Suprapubic skin (tissue), 4 donors: Measurements from ENCODE around the gene HSD17B11. TPM values are rescaled to one million over a fixed set of nuclear protein-coding genes. Genes with fewer than 3 reads are reported as not detected.
"Not testable (repeated sequence)": the region's sequence is repeated elsewhere in the genome, so short reads cannot be mapped to it uniquely, and the experiment has no call there.

Experiments used
- DNase-seq, 2 donors: peaks; one replicate each; pipeline ENCODE4 v3.0.0-alpha.2; 2019; ENCODE audit warnings: low spot score in 2 of 2
- H3K27ac ChIP-seq: fragments of 200-600 bp; sonication (generic); one replicate; pipeline ENCODE4 v1.5.1; 2019
- H3K27me3 ChIP-seq: fragments of 200-600 bp; sonication (generic); one replicate; pipeline ENCODE4 v1.5.1; 2019
- H3K36me3 ChIP-seq: fragments of 200-600 bp; sonication (generic); one replicate; pipeline ENCODE4 v1.5.1; 2019
- H3K4me1 ChIP-seq: fragments of 200-600 bp; sonication (generic); one replicate; pipeline ENCODE4 v1.5.1; 2019
- H3K4me3 ChIP-seq: fragments of 200-600 bp; sonication (generic); one replicate; pipeline ENCODE4 v1.5.1; 2019; ENCODE audit warnings: mild to moderate bottlenecking
- H3K9me3 ChIP-seq: fragments of 200-600 bp; sonication (generic); one replicate; pipeline ENCODE4 v1.5.1; 2019
- EP300 ChIP-seq: sonication (generic); formaldehyde crosslinking; IDR thresholded peaks from one replicate; pipeline ENCODE4 v1.6.1; 2017; ENCODE audit warnings: antibody characterized with exemption
- POLR2A ChIP-seq, 2 donors: fragments of 450-650 bp; IDR thresholded peaks; one replicate each; pipeline ENCODE4 v1.6.1; 2017; ENCODE audit warnings: antibody characterized with exemption in 2 of 2, mild to moderate bottlenecking in 2 of 2, moderate library complexity in 2 of 2
- POLR2AphosphoS5 ChIP-seq, 3 donors: sonication (generic); formaldehyde crosslinking; IDR thresholded peaks; one replicate each; pipeline ENCODE4 v1.6.1; 2017; ENCODE audit warnings: antibody characterized with exemption in 3 of 3
- WGBS: methylation state at CpG from one replicate; pipeline ENCODE4 v1.1.5; 2018; 5-methylcytosine and 5-hydroxymethylcytosine counted together
- total RNA-seq, 4 donors: library from RNA; depleted of rRNA; stranded (reverse); fragments of >200 nt; gene quantifications; one replicate each; pipeline ENCODE4 v1.1.0, GENCODE V29; 2016
- TF ChIP-seq, protein P1 (sequence below), 2 donors: fragments of 200-600 bp in 1 of 2; fragments of 450-650 bp in 1 of 2; sonication (generic) in 1 of 2; IDR thresholded peaks; one replicate each; pipeline ENCODE4 v1.5.1; 2016 to 2019; ENCODE audit warnings: antibody characterized with exemption in 2 of 2, mild to moderate bottlenecking in 1 of 2, moderate library complexity in 1 of 2

HSD17B11 gene
- total RNA-seq, 4 donors from 2014 or later: 11.3 to 34.4 (median 21.4) TPM

DNA sequence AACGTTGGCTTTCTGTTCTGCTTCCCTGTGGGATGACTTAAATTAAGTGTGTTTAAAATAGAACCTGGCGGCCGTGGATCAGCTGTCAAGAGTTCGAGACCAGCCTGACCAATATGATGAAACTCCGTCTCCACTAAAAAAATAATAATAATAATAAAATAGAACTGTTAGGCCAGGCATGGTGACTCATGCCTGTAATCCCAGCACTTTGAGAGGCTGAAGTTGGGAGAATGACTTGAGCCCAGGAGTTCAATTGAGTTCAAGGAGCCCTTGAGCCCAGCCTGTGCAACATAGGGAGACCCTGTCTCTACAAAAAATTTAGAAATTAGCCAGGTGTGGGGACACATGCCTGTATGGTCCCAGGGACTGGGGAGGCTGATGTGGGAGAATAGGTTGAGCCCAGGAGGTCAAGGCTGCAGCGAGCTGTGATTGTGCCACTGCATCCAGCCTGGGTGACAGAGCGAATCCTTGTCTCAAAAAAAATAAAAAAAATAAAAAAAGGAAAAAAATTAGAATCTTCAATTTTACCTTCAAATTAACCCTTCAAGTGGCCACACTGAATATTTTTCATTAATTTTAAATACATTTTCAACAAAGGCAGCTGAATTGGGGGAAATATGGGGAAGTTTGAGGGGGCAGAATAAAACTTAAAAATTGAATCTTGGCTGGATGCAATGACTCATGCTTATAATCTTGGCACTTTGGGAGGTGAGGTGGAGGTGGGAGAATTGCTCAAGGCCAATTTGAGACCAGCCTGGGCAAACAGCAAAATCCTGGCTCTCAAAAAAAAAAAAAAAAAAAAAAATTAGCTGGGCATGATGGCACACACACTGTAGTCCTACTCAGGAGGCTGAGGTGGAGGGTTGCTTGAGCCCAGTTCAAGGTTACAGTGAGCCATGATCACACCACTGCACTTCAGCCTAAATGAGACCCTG is 36.6 kb downstream of the HSD17B11 start:
- H3K27me3 ChIP-seq: no peaks in the 10 kb centered on the region
- H3K27ac ChIP-seq: no peak overlapping the region
- no peak for DNase-seq
- TF ChIP-seq POLR2AphosphoS5 (IDR thresholded peaks at IDR 0.05): no peak
- WGBS: 65% methylated on average over 7 of the region's 7 CpGs
- no peaks in the 10 kb centered on the region for H3K9me3 ChIP-seq
- no peak overlapping the region for H3K4me3 ChIP-seq
- peaks cover 4% of the 10 kb centered on the region for H3K36me3 ChIP-seq
- H3K4me1 ChIP-seq: peaks cover 3% of the 10 kb centered on the region

GRCh38 chr4:87353592-87353991 is 37.4 kb downstream of the HSD17B11 start:
- Histone ChIP-seq H3K27me3 (no peaks in the 10 kb centered on the region), H3K4me3 (no peak overlapping the region), H3K36me3 (peaks cover 4% of the 10 kb centered on the region), H3K9me3 (no peaks in the 10 kb centered on the region), H3K27ac (no peak overlapping the region), H3K4me1 (peaks cover 3% of the 10 kb centered on the region)
- no peak for DNase-seq
- 28% methylated on average over 3 of the region's 3 CpGs for WGBS
- no peak for TF ChIP-seq POLR2A (IDR thresholded peaks at IDR 0.05)
- TF ChIP-seq, protein P1, sequence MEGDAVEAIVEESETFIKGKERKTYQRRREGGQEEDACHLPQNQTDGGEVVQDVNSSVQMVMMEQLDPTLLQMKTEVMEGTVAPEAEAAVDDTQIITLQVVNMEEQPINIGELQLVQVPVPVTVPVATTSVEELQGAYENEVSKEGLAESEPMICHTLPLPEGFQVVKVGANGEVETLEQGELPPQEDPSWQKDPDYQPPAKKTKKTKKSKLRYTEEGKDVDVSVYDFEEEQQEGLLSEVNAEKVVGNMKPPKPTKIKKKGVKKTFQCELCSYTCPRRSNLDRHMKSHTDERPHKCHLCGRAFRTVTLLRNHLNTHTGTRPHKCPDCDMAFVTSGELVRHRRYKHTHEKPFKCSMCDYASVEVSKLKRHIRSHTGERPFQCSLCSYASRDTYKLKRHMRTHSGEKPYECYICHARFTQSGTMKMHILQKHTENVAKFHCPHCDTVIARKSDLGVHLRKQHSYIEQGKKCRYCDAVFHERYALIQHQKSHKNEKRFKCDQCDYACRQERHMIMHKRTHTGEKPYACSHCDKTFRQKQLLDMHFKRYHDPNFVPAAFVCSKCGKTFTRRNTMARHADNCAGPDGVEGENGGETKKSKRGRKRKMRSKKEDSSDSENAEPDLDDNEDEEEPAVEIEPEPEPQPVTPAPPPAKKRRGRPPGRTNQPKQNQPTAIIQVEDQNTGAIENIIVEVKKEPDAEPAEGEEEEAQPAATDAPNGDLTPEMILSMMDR (IDR thresholded peaks at IDR 0.05): peak in 1 of 2 donors; percentile 45

- no peak for DNase-seq
- Histone ChIP-seq H3K27ac (no peak overlapping the region), H3K4me3 (no peak overlapping the region), H3K4me1 (peaks cover 2% of the 10 kb centered on the region), H3K36me3 (peaks cover 11% of the 10 kb centered on the region), H3K9me3 (peaks cover 15% of the 10 kb centered on the region), H3K27me3 (no peaks in the 10 kb centered on the region)
- no peak for TF ChIP-seq EP300
- TF ChIP-seq, protein P1 (IDR thresholded peaks at IDR 0.05): no peak
Observed at GRCh38 chr4:87345139-87345538, 45.8 kb downstream of the HSD17B11 start.

DNA sequence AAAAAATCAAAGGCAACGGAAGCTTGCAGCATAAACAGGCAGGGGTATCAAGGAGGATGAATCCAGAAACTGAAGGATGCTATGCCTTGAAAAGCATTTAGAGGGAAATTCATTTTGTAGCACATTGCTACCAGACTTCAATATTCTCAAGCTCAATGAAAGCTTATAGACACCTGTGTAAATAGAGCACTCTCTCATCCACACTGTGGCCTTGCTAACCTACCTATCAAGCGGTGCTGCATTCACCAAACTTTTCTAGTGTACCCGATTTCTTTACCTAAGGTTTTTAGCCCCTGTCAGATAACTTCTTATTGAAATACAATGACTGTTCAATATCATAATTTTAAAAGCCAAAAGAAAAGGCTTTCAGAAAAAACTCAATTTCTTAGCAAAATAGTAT is 48.1 kb downstream of the HSD17B11 start:
- DNase-seq: no peak
- peak overlapping the region; percentile 2 for H3K27ac ChIP-seq
- H3K9me3 ChIP-seq: peaks cover 15% of the 10 kb centered on the region
- WGBS: 90% methylated on average over 3 of the region's 3 CpGs
- TF ChIP-seq, protein P1 (IDR thresholded peaks at IDR 0.05): no peak
- TF ChIP-seq POLR2AphosphoS5 (IDR thresholded peaks at IDR 0.05): no peak
- TF ChIP-seq EP300: no peak
- TF ChIP-seq POLR2A (IDR thresholded peaks at IDR 0.05): no peak
- H3K4me1 ChIP-seq: peaks cover 2% of the 10 kb centered on the region
- peaks cover 26% of the 10 kb centered on the region for H3K36me3 ChIP-seq
- H3K27me3 ChIP-seq: no peaks in the 10 kb centered on the region
- H3K4me3 ChIP-seq: no peak overlapping the region

- not testable (repeated sequence) for H3K27ac ChIP-seq
Observed at GRCh38 chr4:87341954-87342635, 48.9 kb downstream of the HSD17B11 start.

GRCh38 chr4:87339440-87339839 is 51.5 kb downstream of the HSD17B11 start:
- no peak for DNase-seq
- peaks cover 39% of the 10 kb centered on the region for H3K36me3 ChIP-seq
- H3K27me3 ChIP-seq: no peaks in the 10 kb centered on the region
- H3K4me1 ChIP-seq: peaks cover 2% of the 10 kb centered on the region
- no peak overlapping the region for H3K4me3 ChIP-seq
- no peak overlapping the region for H3K27ac ChIP-seq
- H3K9me3 ChIP-seq: peaks cover 1% of the 10 kb centered on the region
- 69% methylated on average over 2 of the region's 2 CpGs for WGBS
- no peak for TF ChIP-seq POLR2A (IDR thresholded peaks at IDR 0.05)
- TF ChIP-seq, protein P1 (IDR thresholded peaks at IDR 0.05): no peak
- TF ChIP-seq EP300: no peak
- TF ChIP-seq POLR2AphosphoS5 (IDR thresholded peaks at IDR 0.05): no peak

More at GRCh38 chr4:87341954-87342635, 48.9 kb downstream of the HSD17B11 start:
- H3K27me3 ChIP-seq, DNase-seq, H3K4me1 ChIP-seq: not testable (repeated sequence)
- Histone ChIP-seq H3K9me3 (peaks cover 15% of the 10 kb centered on the region), H3K36me3 (peaks cover 32% of the 10 kb centered on the region), H3K4me3 (peak overlapping the region; percentile 18)
- 45% methylated on average over 8 of the region's 8 CpGs for WGBS
